A549 (cell line): ENCODE measurements around the gene EYA2. TPM values are rescaled to one million over a fixed set of nuclear protein-coding genes. Genes with fewer than 3 reads are reported as not detected.

Experiments
- ATAC-seq, 2 experiments: fragments of 200-7000 bp in 1 of 2; fragments of >200 bp in 1 of 2; cut with Nextera tagmentation in 1 of 2; cut with Tn5 transposase in 1 of 2; 3 replicates each; pipeline versions ENCODE4 v1.8.0 to v1.9.1; 2018 to 2020; ENCODE audit warnings: mild to moderate bottlenecking in 1 of 2, moderate library complexity in 1 of 2
- CTCF ChIA-PET: fragments of 300-600 bp; sonication (Branson Sonifier 250); formaldehyde crosslinking; extraction: SDS; loops from one replicate; lab custom pipeline; 2021; ENCODE audit warnings: antibody characterized with exemption, inconsistent platforms; lab: Yijun Ruan, JAX
- POLR2A ChIA-PET: fragments of 350-600 bp; formaldehyde crosslinking; extraction: SDS; loops from one replicate; lab custom pipeline; 2021; ENCODE audit warnings: antibody characterized with exemption, inconsistent platforms; lab: Yijun Ruan, JAX
- DNase-seq, 2 experiments: peaks; one replicate each; pipeline versions ENCODE4 v3.0.0 to v3.0.0-alpha.2; 2011 to 2016; ENCODE audit warnings: low read depth in 1 of 2, low spot score in 1 of 2
- FAIRE-seq: peaks from 2 replicates; lab custom pipeline; 2011; peaks lifted over from hg19 to GRCh38; lab: Jason Lieb, UNC
- H3K27ac ChIP-seq, 2 experiments: fragments of >200 bp; sonication (Bioruptor Twin); formaldehyde crosslinking; 3 replicates each; pipeline ENCODE4 v1.5.1; 2016 to 2017
- H3K4me1 ChIP-seq: fragments of >200 bp; sonication (Bioruptor Twin); formaldehyde crosslinking; 3 replicates; pipeline ENCODE4 v1.6.1; 2016
- H3K4me2 ChIP-seq: fragments of >200 bp; sonication (Bioruptor Twin); formaldehyde crosslinking; 3 replicates; pipeline ENCODE4 v1.6.1; 2016
- H3K4me3 ChIP-seq: fragments of >200 bp; sonication (Bioruptor Twin); formaldehyde crosslinking; 3 replicates; pipeline ENCODE4 v1.5.1; 2016
- H3K9me3 ChIP-seq: fragments of >200 bp; sonication (Bioruptor Twin); formaldehyde crosslinking; 3 replicates; pipeline ENCODE4 v1.6.1; 2016
- BHLHE40 ChIP-seq: IDR thresholded peaks from 2 replicates; pipeline ENCODE4 v1.6.1; 2012; ENCODE audit warnings: low read depth, low read length, inconsistent platforms
- CBX8 ChIP-seq: fragments of 200-600 bp; sonication (generic); IDR thresholded peaks from 2 replicates; pipeline ENCODE4 v1.6.1; 2016
- CEBPB ChIP-seq, 2 experiments: fragments of >200 bp in 1 of 2; sonication (Bioruptor Twin) in 1 of 2; formaldehyde crosslinking in 1 of 2; IDR thresholded peaks; 2 replicates each; pipeline ENCODE4 v1.6.1; 2012 to 2016
- CHD4 ChIP-seq: fragments of 200-600 bp; sonication (generic); IDR thresholded peaks from 2 replicates; pipeline ENCODE4 v1.6.1; 2016; ENCODE audit warnings: antibody characterized with exemption, mild to moderate bottlenecking, borderline replicate concordance
- CTCF ChIP-seq: fragments of >200 bp; sonication (Bioruptor Twin); formaldehyde crosslinking; IDR thresholded peaks from 3 replicates; pipeline ENCODE4 v1.5.1; 2016
- E2F6 ChIP-seq: IDR thresholded peaks from 2 replicates; pipeline ENCODE4 v1.6.1; 2012; ENCODE audit warnings: low read depth, borderline replicate concordance
- EHF ChIP-seq: fragments of 250-450 bp; sonication (Bioruptor Pico); IDR thresholded peaks from 2 replicates; pipeline ENCODE4 v1.5.0; 2020; ENCODE audit warnings: mild to moderate bottlenecking
- EP300 ChIP-seq, 2 experiments: fragments of >200 bp; sonication (Bioruptor Twin); formaldehyde crosslinking; IDR thresholded peaks; 2 replicates in 1 of 2; 3 replicates in 1 of 2; pipeline ENCODE4 v1.6.1; 2016 to 2017
- HOXB13 ChIP-seq: fragments of 250-450 bp; sonication (Bioruptor Pico); IDR thresholded peaks from 2 replicates; pipeline ENCODE4 v1.5.0; 2020; ENCODE audit warnings: low read depth, mild to moderate bottlenecking, moderate library complexity
- HOXB5 ChIP-seq: fragments of 250-450 bp; sonication (Bioruptor Pico); IDR thresholded peaks from 2 replicates; pipeline ENCODE4 v1.5.0; 2020; ENCODE audit warnings: mild to moderate bottlenecking, moderate library complexity
- JUNB ChIP-seq: fragments of >200 bp; sonication (Bioruptor Twin); formaldehyde crosslinking; IDR thresholded peaks from 2 replicates; pipeline ENCODE4 v1.6.1; 2016
- KDM5A ChIP-seq: fragments of 200-600 bp; sonication (generic); IDR thresholded peaks from 2 replicates; pipeline ENCODE4 v1.6.1; 2016; ENCODE audit warnings: antibody characterized with exemption, mild to moderate bottlenecking
- MAX ChIP-seq: IDR thresholded peaks from 2 replicates; pipeline ENCODE4 v1.6.1; 2012
- MAZ ChIP-seq: fragments of 150-350 bp; IDR thresholded peaks from 2 replicates; pipeline ENCODE4 v1.6.1; 2014; ENCODE audit warnings: antibody characterized with exemption, low read depth, low read length, borderline replicate concordance
- NFE2L2 ChIP-seq: fragments of 150-350 bp; conservative IDR thresholded peaks from 2 replicates; pipeline ENCODE4 v1.6.1; 2014; ENCODE audit warnings: low read length
- NR3C1 ChIP-seq: fragments of >200 bp; sonication (Bioruptor Twin); formaldehyde crosslinking; IDR thresholded peaks from 3 replicates; pipeline ENCODE4 v1.6.1; 2017
- PBX3 ChIP-seq: IDR thresholded peaks from 2 replicates; pipeline ENCODE4 v1.6.1; 2012
- POLR2AphosphoS2 ChIP-seq: conservative IDR thresholded peaks from 2 replicates; pipeline ENCODE4 v1.6.1; 2012; ENCODE audit warnings: low read length, improper control_type of control experiment, inconsistent platforms
- RAD21 ChIP-seq, 2 experiments: fragments of >200 bp in 1 of 2; sonication (Bioruptor Twin) in 1 of 2; formaldehyde crosslinking in 1 of 2; IDR thresholded peaks in 1 of 2; conservative IDR thresholded peaks in 1 of 2; 2 replicates in 1 of 2; 3 replicates in 1 of 2; pipeline ENCODE4 v1.6.1; 2012 to 2018; ENCODE audit warnings: inconsistent platforms in 1 of 2
- RFX5 ChIP-seq: fragments of 450-650 bp; IDR thresholded peaks from 2 replicates; pipeline ENCODE4 v1.7.1; 2014; ENCODE audit warnings: antibody characterized with exemption, mild to moderate bottlenecking, moderate library complexity
- RNF2 ChIP-seq: fragments of 200-600 bp; sonication (generic); IDR thresholded peaks from 2 replicates; pipeline ENCODE4 v1.6.1; 2016; ENCODE audit warnings: low read depth, mild to moderate bottlenecking, antibody characterized with exemption, moderate library complexity, borderline replicate concordance
- SMC3 ChIP-seq: fragments of >200 bp; sonication (Bioruptor Twin); formaldehyde crosslinking; IDR thresholded peaks from 3 replicates; pipeline ENCODE4 v1.6.1; 2018; ENCODE audit warnings: inconsistent platforms
- TFCP2L1 ChIP-seq: fragments of 250-450 bp; sonication (Bioruptor Pico); IDR thresholded peaks from 2 replicates; pipeline ENCODE4 v1.5.0; 2021; ENCODE audit warnings: mild to moderate bottlenecking
- ZNF302 ChIP-seq: fragments of 250-450 bp; sonication (Bioruptor Pico); IDR thresholded peaks from 2 replicates; pipeline ENCODE4 v1.9.0; 2021; ENCODE audit warnings: inconsistent platforms, mild to moderate bottlenecking, moderate library complexity
- WGBS: methylation state at CpG from one replicate; pipeline ENCODE4 v1.1.6; 2017; ENCODE audit errors: missing lambda C conversion rate; 5-methylcytosine and 5-hydroxymethylcytosine counted together
- polyA plus RNA-seq, 4 experiments: library from polyadenylated mRNA; depleted of rRNA in 3 of 4; stranded (reverse); fragments of >200 nt; fragmentation: RNase III in 1 of 4; extraction: RNeasy Plus Mini Kit Qiagen cat#74134 plus additional on column Dnase treatment in 1 of 4; gene quantifications; 2 replicates in 3 of 4; 3 replicates in 1 of 4; pipeline ENCODE4 v1.2.3, GENCODE V29; 2011 to 2017

The EYA2 gene
- polyA plus RNA-seq, 2 of the 4 experiments (the other 2 are of a cell fraction): 4.5 to 4.6 TPM

- ChIA-PET CTCF (no interaction called here), POLR2A (no interaction called here)
- Histone ChIP-seq H3K4me3 (no peak overlapping the region), H3K4me2 (no peak overlapping the region), H3K9me3 (no peaks in the 10 kb centered on the region), H3K27ac (no peak overlapping the region), H3K4me1 (0 out of 3 replicates have a peak, but pooled peaks cover 3% of the 10 kb centered on the region)
- DNase-seq (no peak), FAIRE-seq (no peak), ATAC-seq (no peak)
- TF ChIP-seq JUNB (no peak), NFE2L2 (no peak), HOXB13 (CRISPR knock-in tag) (no peak), CHD4 (no peak), CBX8 (no peak), HOXB5 (CRISPR knock-in tag) (no peak), CTCF (no peak), BHLHE40 (no peak), RFX5 (no peak), NR3C1 (no peak), KDM5A (no peak), EP300 (IDR thresholded peaks at IDR 0.05) (no peak), SMC3 (no peak), ZNF302 (CRISPR knock-in tag) (no peak), RNF2 (no peak), CEBPB (IDR thresholded peaks at IDR 0.05) (no peak), EHF (CRISPR knock-in tag) (no peak)
- WGBS: 51% methylated on average over 2 of the region's 2 CpGs
These were observed 259.4 kb downstream of the EYA2 start for GRCh38 chr20:47154089-47154488.

- TF ChIP-seq HOXB5 (CRISPR knock-in tag) (no peak), PBX3 (no peak), TFCP2L1 (CRISPR knock-in tag) (no peak), MAX (no peak), MAZ (no peak), POLR2AphosphoS2 (no peak), RAD21 (conservative IDR thresholded peaks at IDR 0.05 in 1 of 2, IDR thresholded peaks at IDR 0.05 in 1 of 2) (no peak), E2F6 (no peak)
- DNase-seq: no peak
- no peak overlapping the region for H3K27ac ChIP-seq
- no peak overlapping the region for H3K4me2 ChIP-seq
- no peaks in the 10 kb centered on the region for H3K9me3 ChIP-seq
- no peak overlapping the region for H3K4me3 ChIP-seq
- no peak for ATAC-seq
- POLR2A ChIA-PET: no interaction called here
- CTCF ChIA-PET: interaction anchor here (1.2 kb wide), 1 partner anchor 390 kb away, joined by 3 read pairs; no protein-coding TSS in a partner anchor
- FAIRE-seq: no peak
- H3K4me1 ChIP-seq: 0 out of 3 replicates have a peak, but pooled peaks cover 6% of the 10 kb centered on the region
- WGBS: 79% methylated on average over 10 of the region's 10 CpGs
These were observed 261.9 kb downstream of the EYA2 start for GRCh38 chr20:47156301-47157137.
